ENCODE data around the gene VGF.
"Not testable (repeated sequence)": the region's sequence is repeated elsewhere in the genome, so short reads cannot be mapped to it uniquely, and the experiment has no call there.

VGF gene

GRCh38 chr7:101138213-101138870 is 27.0 kb downstream of the VGF start:
- DNase-seq (ENCODE audit: low read depth in 2 of 2, low spot score in 1 of 2) = peak; percentile 82 to 90

GRCh38 chr7:101137651-101138212 is 27.6 kb downstream of the VGF start:
- DNase-seq (ENCODE audit: low read depth in 2 of 2, low spot score in 1 of 2) = no peak

- DNase-seq (ENCODE audit: low read depth in 2 of 2, low spot score in 1 of 2) = no peak
These were observed 30.9 kb downstream of the VGF start for GRCh38 chr7:101134399-101134980.

- no peak for DNase-seq (ENCODE audit: low read depth in 2 of 2, low spot score in 1 of 2)
These were observed 31.6 kb downstream of the VGF start for GRCh38 chr7:101133621-101134398.

GRCh38 chr7:101132626-101133600 is 32.5 kb downstream of the VGF start:
- not testable (repeated sequence) for DNase-seq (ENCODE audit: low read depth in 2 of 2, low spot score in 1 of 2)

- DNase-seq (ENCODE audit: low read depth in 2 of 2, low spot score in 1 of 2) = no peak
These were observed 35.7 kb downstream of the VGF start for GRCh38 chr7:101129603-101130117.

GRCh38 chr7:101128040-101128834 is 37.1 kb downstream of the VGF start:
- DNase-seq (ENCODE audit: low read depth in 2 of 2, low spot score in 1 of 2) = no peak

- DNase-seq (ENCODE audit: low read depth in 2 of 2, low spot score in 1 of 2) = no peak
These were observed 37.8 kb downstream of the VGF start for GRCh38 chr7:101127460-101128039.

- peak; percentile 16 to 48 for DNase-seq (ENCODE audit: low read depth in 2 of 2, low spot score in 1 of 2)
These were observed 38.5 kb downstream of the VGF start, which contains the start of gene SERPINE1 for GRCh38 chr7:101126651-101127459. TSS of gene SERPINE1 (plus strand) at chr7:101127104. CDS start at chr7:101128394, 1,290 bp downstream.

- no peak for DNase-seq (ENCODE audit: low read depth in 2 of 2, low spot score in 1 of 2)
These were observed 39.2 kb downstream of the VGF start for GRCh38 chr7:101125989-101126650.

- DNase-seq (ENCODE audit: low read depth in 2 of 2, low spot score in 1 of 2) = no peak
These were observed 40.9 kb downstream of the VGF start for GRCh38 chr7:101124376-101125056.

- no peak for DNase-seq (ENCODE audit: low read depth in 2 of 2, low spot score in 1 of 2)
These were observed 41.7 kb downstream of the VGF start for GRCh38 chr7:101123703-101124068.

- no peak for DNase-seq (ENCODE audit: low read depth in 2 of 2, low spot score in 1 of 2)
These were observed 42.3 kb downstream of the VGF start for GRCh38 chr7:101122933-101123702.

GRCh38 chr7:101121991-101122932 is 43.1 kb downstream of the VGF start:
- no peak for DNase-seq (ENCODE audit: low read depth in 2 of 2, low spot score in 1 of 2)

GRCh38 chr7:101121631-101121990 is 43.8 kb downstream of the VGF start:
- DNase-seq (ENCODE audit: low read depth in 2 of 2, low spot score in 1 of 2) = not testable (repeated sequence)

GRCh38 chr7:101120315-101120714 is 45.1 kb downstream of the VGF start:
- no peak for DNase-seq (ENCODE audit: low read depth in 2 of 2, low spot score in 1 of 2)

Measured in stimulated activated CD8-positive, alpha-beta memory T cell treated with anti-CD3 and anti-CD28 coated beads, Interleukin-4, amount 100 ng/mL, for 4 hours (primary cell).